PC-3 (cell line): ENCODE data around the gene CENPF. TPM values are rescaled to one million over a fixed set of nuclear protein-coding genes. Genes with fewer than 3 reads are reported as not detected.
A peak's percentile ranks its signal among the peaks of the same experiment; 100 is the strongest.

Source experiments
- ATAC-seq: fragments of 200-7000 bp; cut with Tn5 transposase; 2 replicates; pipeline ENCODE4 v1.9.1; 2020; ENCODE audit warnings: mild to moderate bottlenecking, moderate library complexity
- BruUV-seq: library from RNA; stranded (reverse); fragments of 400-500 nt; replicated peaks from 2 replicates; lab custom pipeline; 2021; lab: Mats Ljungman, UMichigan
- CTCF ChIA-PET: fragments of 300-600 bp; sonication (Branson Sonifier 250); formaldehyde crosslinking; loops from one replicate; lab custom pipeline; 2022; ENCODE audit warnings: antibody characterized with exemption; lab: Charles Lee
- POLR2A ChIA-PET: fragments of 300-600 bp; sonication (Branson Sonifier 250); formaldehyde crosslinking; loops from one replicate; lab custom pipeline; 2022; ENCODE audit warnings: antibody characterized with exemption; ENCODE audit not compliant: unreplicated experiment; lab: Charles Lee
- DNase-seq: peaks from one replicate; pipeline ENCODE4 v3.0.0-alpha.2; 2015
- H2AFZ ChIP-seq: fragments of 300-600 bp; sonication (generic); 2 replicates; pipeline ENCODE4 v1.6.0; 2016; ENCODE audit warnings: antibody characterized with exemption, low read length
- H3F3A ChIP-seq: fragments of 300-600 bp; sonication (generic); one replicate; pipeline ENCODE4 v1.6.0; 2017; ENCODE audit warnings: antibody characterized with exemption, low read length, control low read depth, mild to moderate bottlenecking; ENCODE audit not compliant: unreplicated experiment
- H3K27ac ChIP-seq: fragments of 300-600 bp; sonication (generic); 2 replicates; pipeline ENCODE4 v1.5.1; 2016; ENCODE audit warnings: mild to moderate bottlenecking, low read length
- H3K27me3 ChIP-seq: fragments of 300-600 bp; sonication (generic); 2 replicates; pipeline ENCODE4 v1.6.1; 2016; ENCODE audit warnings: low read length, mixed read lengths
- H3K36me3 ChIP-seq: fragments of 300-600 bp; sonication (generic); 2 replicates; pipeline ENCODE4 v1.6.1; 2016; ENCODE audit warnings: low read depth, mixed run types, low read length, mixed read lengths
- H3K4me1 ChIP-seq: fragments of 300-600 bp; sonication (generic); 2 replicates; pipeline ENCODE4 v1.5.1; 2016; ENCODE audit warnings: low read length; ENCODE audit not compliant: insufficient read depth
- H3K4me2 ChIP-seq: fragments of 300-600 bp; sonication (generic); 2 replicates; pipeline ENCODE4 v1.6.0; 2016; ENCODE audit warnings: low read length
- H3K4me3 ChIP-seq: fragments of 300-600 bp; sonication (generic); 2 replicates; pipeline ENCODE4 v1.5.1; 2016; ENCODE audit warnings: mild to moderate bottlenecking, low read length, mixed read lengths
- H3K79me2 ChIP-seq: fragments of 300-600 bp; sonication (generic); 2 replicates; pipeline ENCODE4 v1.6.1; 2017; ENCODE audit warnings: low read length, mixed read lengths
- H3K9ac ChIP-seq: fragments of 300-600 bp; sonication (generic); 2 replicates; pipeline ENCODE4 v1.6.0; 2016; ENCODE audit warnings: mild to moderate bottlenecking, low read length
- H3K9me2 ChIP-seq: fragments of 300-600 bp; sonication (generic); replicated peaks from 2 replicates; pipeline ENCODE4 v1.6.1; 2016; ENCODE audit warnings: mixed run types, low read length, mixed read lengths
- H3K9me3 ChIP-seq: fragments of 300-600 bp; sonication (generic); 2 replicates; pipeline ENCODE4 v1.6.1; 2016; ENCODE audit warnings: low read length, mixed read lengths
- H4K20me1 ChIP-seq: fragments of 300-600 bp; sonication (generic); 2 replicates; pipeline ENCODE4 v1.6.1; 2016; ENCODE audit warnings: low read length, mixed read lengths
- EZH2 ChIP-seq: fragments of 300-600 bp; sonication (generic); IDR thresholded peaks from one replicate; pipeline ENCODE4 v1.6.1; 2017; ENCODE audit warnings: antibody characterized with exemption, mild to moderate bottlenecking, low read length; ENCODE audit not compliant: unreplicated experiment
- EZH2phosphoT487 ChIP-seq: fragments of 300-600 bp; sonication (generic); IDR thresholded peaks from 2 replicates; pipeline ENCODE4 v1.6.1; 2018; ENCODE audit warnings: mild to moderate bottlenecking, antibody characterized with exemption, low read length, borderline replicate concordance
- intact Hi-C: fragments of 100-400 bp; cut with micrococcal nuclease; formaldehyde crosslinking; loops from 2 replicates; pipeline ENCODE4 v1.9.0; 2023
- total RNA-seq: library from RNA; depleted of rRNA; stranded (reverse); fragments of >200 nt; gene quantifications from 2 replicates; pipeline ENCODE4 v1.2.3, GENCODE V29; 2014
- TF ChIP-seq, protein P1 (sequence below): fragments of 300-600 bp; sonication (generic); conservative IDR thresholded peaks from 2 replicates; pipeline ENCODE4 v1.5.1; 2017; ENCODE audit warnings: antibody characterized with exemption, low read depth, mild to moderate bottlenecking, low read length

Gene CENPF
- total RNA-seq, 1 experiment from 2014 or later: 92.6 TPM

GRCh38 chr1:214638997-214639396, 36.0 kb downstream of the CENPF start:
- no peak overlapping the region for H3K4me3 ChIP-seq
- intact Hi-C loops: loop anchor here (5.0 kb wide), 1 partner anchor 888 kb away; no protein-coding TSS in a partner anchor
- ATAC-seq: no peak
- H3F3A ChIP-seq: no peaks in the 10 kb centered on the region
- peaks cover 18% of the 10 kb centered on the region for H3K4me1 ChIP-seq
- CTCF ChIA-PET: no interaction called here
- no TSS peak for BruUV-seq
- H3K9ac ChIP-seq: no peak overlapping the region
- H3K27me3 ChIP-seq: no peaks in the 10 kb centered on the region
- POLR2A ChIA-PET: no interaction called here
- no peak for TF ChIP-seq EZH2phosphoT487
- TF ChIP-seq, protein P1, sequence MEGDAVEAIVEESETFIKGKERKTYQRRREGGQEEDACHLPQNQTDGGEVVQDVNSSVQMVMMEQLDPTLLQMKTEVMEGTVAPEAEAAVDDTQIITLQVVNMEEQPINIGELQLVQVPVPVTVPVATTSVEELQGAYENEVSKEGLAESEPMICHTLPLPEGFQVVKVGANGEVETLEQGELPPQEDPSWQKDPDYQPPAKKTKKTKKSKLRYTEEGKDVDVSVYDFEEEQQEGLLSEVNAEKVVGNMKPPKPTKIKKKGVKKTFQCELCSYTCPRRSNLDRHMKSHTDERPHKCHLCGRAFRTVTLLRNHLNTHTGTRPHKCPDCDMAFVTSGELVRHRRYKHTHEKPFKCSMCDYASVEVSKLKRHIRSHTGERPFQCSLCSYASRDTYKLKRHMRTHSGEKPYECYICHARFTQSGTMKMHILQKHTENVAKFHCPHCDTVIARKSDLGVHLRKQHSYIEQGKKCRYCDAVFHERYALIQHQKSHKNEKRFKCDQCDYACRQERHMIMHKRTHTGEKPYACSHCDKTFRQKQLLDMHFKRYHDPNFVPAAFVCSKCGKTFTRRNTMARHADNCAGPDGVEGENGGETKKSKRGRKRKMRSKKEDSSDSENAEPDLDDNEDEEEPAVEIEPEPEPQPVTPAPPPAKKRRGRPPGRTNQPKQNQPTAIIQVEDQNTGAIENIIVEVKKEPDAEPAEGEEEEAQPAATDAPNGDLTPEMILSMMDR: no peak
- no peak for TF ChIP-seq EZH2
- no peaks in the 10 kb centered on the region for H4K20me1 ChIP-seq
- no peaks in the 10 kb centered on the region for H3K79me2 ChIP-seq
- peaks cover 93% of the 10 kb centered on the region for H3K36me3 ChIP-seq
- H3K9me2 ChIP-seq: no peaks in the 10 kb centered on the region
- H3K27ac ChIP-seq: no peak overlapping the region
- no peak overlapping the region for H2AFZ ChIP-seq
- no peak overlapping the region for H3K4me2 ChIP-seq
- H3K9me3 ChIP-seq: no peaks in the 10 kb centered on the region
- no peak for DNase-seq

DNA sequence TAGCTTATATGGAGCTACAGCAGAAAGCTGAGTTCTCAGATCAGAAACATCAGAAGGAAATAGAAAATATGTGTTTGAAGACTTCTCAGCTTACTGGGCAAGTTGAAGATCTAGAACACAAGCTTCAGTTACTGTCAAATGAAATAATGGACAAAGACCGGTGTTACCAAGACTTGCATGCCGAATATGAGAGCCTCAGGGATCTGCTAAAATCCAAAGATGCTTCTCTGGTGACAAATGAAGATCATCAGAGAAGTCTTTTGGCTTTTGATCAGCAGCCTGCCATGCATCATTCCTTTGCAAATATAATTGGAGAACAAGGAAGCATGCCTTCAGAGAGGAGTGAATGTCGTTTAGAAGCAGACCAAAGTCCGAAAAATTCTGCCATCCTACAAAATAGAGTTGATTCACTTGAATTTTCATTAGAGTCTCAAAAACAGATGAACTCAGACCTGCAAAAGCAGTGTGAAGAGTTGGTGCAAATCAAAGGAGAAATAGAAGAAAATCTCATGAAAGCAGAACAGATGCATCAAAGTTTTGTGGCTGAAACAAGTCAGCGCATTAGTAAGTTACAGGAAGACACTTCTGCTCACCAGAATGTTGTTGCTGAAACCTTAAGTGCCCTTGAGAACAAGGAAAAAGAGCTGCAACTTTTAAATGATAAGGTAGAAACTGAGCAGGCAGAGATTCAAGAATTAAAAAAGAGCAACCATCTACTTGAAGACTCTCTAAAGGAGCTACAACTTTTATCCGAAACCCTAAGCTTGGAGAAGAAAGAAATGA, 37.6 kb downstream of the CENPF start:
- no peak overlapping the region for H3K4me3 ChIP-seq
- H3K4me2 ChIP-seq: no peak overlapping the region
- no peaks in the 10 kb centered on the region for H3K9me3 ChIP-seq
- H3K9me2 ChIP-seq: no peaks in the 10 kb centered on the region
- H3K27me3 ChIP-seq: no peaks in the 10 kb centered on the region
- BruUV-seq: no TSS peak
- intact Hi-C loops: no loop called here
- no peak overlapping the region for H2AFZ ChIP-seq
- no peaks in the 10 kb centered on the region for H3K79me2 ChIP-seq
- H3F3A ChIP-seq: no peaks in the 10 kb centered on the region
- POLR2A ChIA-PET: interaction anchor here (0.6 kb wide), 1 partner anchor 171 kb away, joined by 5 read pairs; no protein-coding TSS in a partner anchor
- no peak overlapping the region for H3K9ac ChIP-seq
- no peak for DNase-seq
- H3K27ac ChIP-seq: no peak overlapping the region
- peaks cover 18% of the 10 kb centered on the region for H3K4me1 ChIP-seq
- no peaks in the 10 kb centered on the region for H4K20me1 ChIP-seq
- ATAC-seq: no peak
- peaks cover 94% of the 10 kb centered on the region for H3K36me3 ChIP-seq
- TF ChIP-seq EZH2 (no peak), EZH2phosphoT487 (no peak)
- TF ChIP-seq, protein P1: no peak
- CTCF ChIA-PET: no interaction called here

GRCh38 chr1:214641214-214641895, 38.4 kb downstream of the CENPF start:
- no peak overlapping the region for H3K27ac ChIP-seq
- H3K36me3 ChIP-seq: peaks cover 90% of the 10 kb centered on the region
- TSS peak; percentile 11 for BruUV-seq
- H3K27me3 ChIP-seq: no peaks in the 10 kb centered on the region
- H3K4me3 ChIP-seq: no peak overlapping the region
- no peak overlapping the region for H3K4me2 ChIP-seq
- ChIA-PET CTCF (no interaction called here), POLR2A (no interaction called here)
- TF ChIP-seq, protein P1: no peak
- no peak for TF ChIP-seq EZH2phosphoT487
- TF ChIP-seq EZH2: no peak
- no peak overlapping the region for H2AFZ ChIP-seq
- peaks cover 18% of the 10 kb centered on the region for H3K4me1 ChIP-seq
- no peaks in the 10 kb centered on the region for H4K20me1 ChIP-seq
- intact Hi-C loops: no loop called here
- H3K79me2 ChIP-seq: no peaks in the 10 kb centered on the region
- no peak for ATAC-seq
- DNase-seq: no peak
- no peak overlapping the region for H3K9ac ChIP-seq
- no peaks in the 10 kb centered on the region for H3K9me3 ChIP-seq
- no peaks in the 10 kb centered on the region for H3K9me2 ChIP-seq
- H3F3A ChIP-seq: no peaks in the 10 kb centered on the region
